Measurements from ENCODE around the gene MAIP1. TPM values are rescaled to one million over a fixed set of nuclear protein-coding genes. Genes with fewer than 3 reads are reported as not detected.

The MAIP1 gene, protein sequence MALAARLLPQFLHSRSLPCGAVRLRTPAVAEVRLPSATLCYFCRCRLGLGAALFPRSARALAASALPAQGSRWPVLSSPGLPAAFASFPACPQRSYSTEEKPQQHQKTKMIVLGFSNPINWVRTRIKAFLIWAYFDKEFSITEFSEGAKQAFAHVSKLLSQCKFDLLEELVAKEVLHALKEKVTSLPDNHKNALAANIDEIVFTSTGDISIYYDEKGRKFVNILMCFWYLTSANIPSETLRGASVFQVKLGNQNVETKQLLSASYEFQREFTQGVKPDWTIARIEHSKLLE
- 35.0 to 39.6 TPM (median 36.7 TPM) in 5 replicates for total RNA-seq (2022; extraction: Qiagen RNA extraction)

GRCh38 chr2:199955339-199956061 lies at the start of gene MAIP1, which contains the start of gene TYW5:
MAIP1 (plus strand) TSS chr2:199955582; CDS start chr2:199955799, 217 bp downstream.
TYW5 (minus strand) TSS chr2:199955491; CDS start chr2:199955470, 21 bp downstream.

GRCh38 chr2:199911052-199911876 lies 44.1 kb upstream of the MAIP1 start, which contains the start of gene C2orf69:
C2orf69 (plus strand) TSS chr2:199911293; CDS start chr2:199911439, 146 bp downstream.

Other genes with a start within 250 kb of the MAIP1 start
- gene FTCDNL1, start 104.4 kb upstream of the MAIP1 start, total RNA-seq (2022; extraction: Qiagen RNA extraction) = 2.5 to 3.8 TPM (median 3.1 TPM) in 5 replicates
- 6.3 to 9.0 TPM (median 7.3 TPM) in 5 replicates for gene C2orf69, start 44.3 kb upstream of the MAIP1 start, total RNA-seq (2022; extraction: Qiagen RNA extraction)
- gene TYW5, start 91 bp upstream of the MAIP1 start, total RNA-seq (2022; extraction: Qiagen RNA extraction) = 6.6 to 8.3 TPM (median 6.8 TPM) in 5 replicates